Astrocyte (in vitro differentiated cells and primary cell): ENCODE data around the gene IGFBP1.

Experiments
- EZH2 ChIP-seq: IDR thresholded peaks from 2 replicates; pipeline ENCODE4 v1.6.1; 2012; ENCODE audit warnings: mild to moderate bottlenecking, low read length, inconsistent platforms; ENCODE audit not compliant: insufficient read depth
- TF ChIP-seq, protein P1 (sequence below): IDR thresholded peaks from 2 replicates; pipeline ENCODE4 v1.5.1; 2011; ENCODE audit warnings: low read depth, mild to moderate bottlenecking, inconsistent platforms, low read length, moderate library complexity; ENCODE audit not compliant: insufficient read depth

DNA sequence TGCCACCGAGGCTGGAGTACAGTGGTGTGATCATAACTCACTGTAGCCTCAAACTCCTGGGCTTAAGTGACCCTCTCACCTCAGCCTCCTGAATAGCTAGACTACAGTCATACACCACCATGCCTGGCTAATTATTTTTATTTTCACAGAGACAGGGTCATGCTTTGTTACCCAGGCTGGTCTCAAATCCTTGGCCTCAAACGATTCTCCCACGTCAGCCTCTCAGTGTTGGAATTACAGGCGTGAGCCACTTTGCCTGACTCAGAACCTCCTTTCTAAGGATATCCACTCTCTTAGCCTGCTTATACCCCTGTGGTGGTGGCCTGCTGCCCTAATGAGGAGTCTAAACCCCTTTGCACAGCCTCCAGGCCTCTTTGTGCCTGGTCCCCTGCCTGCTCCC, 4.2 kb upstream of the IGFBP1 start:
- TF ChIP-seq, protein P1, sequence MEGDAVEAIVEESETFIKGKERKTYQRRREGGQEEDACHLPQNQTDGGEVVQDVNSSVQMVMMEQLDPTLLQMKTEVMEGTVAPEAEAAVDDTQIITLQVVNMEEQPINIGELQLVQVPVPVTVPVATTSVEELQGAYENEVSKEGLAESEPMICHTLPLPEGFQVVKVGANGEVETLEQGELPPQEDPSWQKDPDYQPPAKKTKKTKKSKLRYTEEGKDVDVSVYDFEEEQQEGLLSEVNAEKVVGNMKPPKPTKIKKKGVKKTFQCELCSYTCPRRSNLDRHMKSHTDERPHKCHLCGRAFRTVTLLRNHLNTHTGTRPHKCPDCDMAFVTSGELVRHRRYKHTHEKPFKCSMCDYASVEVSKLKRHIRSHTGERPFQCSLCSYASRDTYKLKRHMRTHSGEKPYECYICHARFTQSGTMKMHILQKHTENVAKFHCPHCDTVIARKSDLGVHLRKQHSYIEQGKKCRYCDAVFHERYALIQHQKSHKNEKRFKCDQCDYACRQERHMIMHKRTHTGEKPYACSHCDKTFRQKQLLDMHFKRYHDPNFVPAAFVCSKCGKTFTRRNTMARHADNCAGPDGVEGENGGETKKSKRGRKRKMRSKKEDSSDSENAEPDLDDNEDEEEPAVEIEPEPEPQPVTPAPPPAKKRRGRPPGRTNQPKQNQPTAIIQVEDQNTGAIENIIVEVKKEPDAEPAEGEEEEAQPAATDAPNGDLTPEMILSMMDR, result no peak
- TF ChIP-seq EZH2, result no peak
